ENCODE results near the gene C11orf42. TPM values are rescaled to one million over a fixed set of nuclear protein-coding genes. Genes with fewer than 3 reads are reported as not detected.

Gene C11orf42
- total RNA-seq, 1 donor from 2014 or later, result not detected

- H3K4me3 ChIP-seq (ENCODE audit: low read depth, low read length), result no peak overlapping the region
- TF ChIP-seq CTCF (IDR thresholded peaks at IDR 0.05; ENCODE audit: insufficient read depth, low read length, poor library complexity, severe bottlenecking), result no peak
- no peaks in the 10 kb centered on the region for H3K36me3 ChIP-seq (ENCODE audit: control insufficient read depth, insufficient read depth, low read length)
- H3K27me3 ChIP-seq (ENCODE audit: control insufficient read depth, insufficient read depth, low read length), result no peaks in the 10 kb centered on the region
- DNase-seq (ENCODE audit: low read depth), result no peak
Observed at GRCh38 chr11:6194065-6194581, 11.2 kb upstream of the C11orf42 start.

GRCh38 chr11:6196396-6196795 lies 9.0 kb upstream of the C11orf42 start:
- H3K36me3 ChIP-seq (ENCODE audit: control insufficient read depth, insufficient read depth, low read length), result no peaks in the 10 kb centered on the region
- no peaks in the 10 kb centered on the region for H3K27me3 ChIP-seq (ENCODE audit: control insufficient read depth, insufficient read depth, low read length)
- TF ChIP-seq CTCF (IDR thresholded peaks at IDR 0.05; ENCODE audit: insufficient read depth, low read length, poor library complexity, severe bottlenecking), result no peak
- no peak overlapping the region for H3K4me3 ChIP-seq (ENCODE audit: low read depth, low read length)
- no peak for DNase-seq (ENCODE audit: low read depth)

DNA sequence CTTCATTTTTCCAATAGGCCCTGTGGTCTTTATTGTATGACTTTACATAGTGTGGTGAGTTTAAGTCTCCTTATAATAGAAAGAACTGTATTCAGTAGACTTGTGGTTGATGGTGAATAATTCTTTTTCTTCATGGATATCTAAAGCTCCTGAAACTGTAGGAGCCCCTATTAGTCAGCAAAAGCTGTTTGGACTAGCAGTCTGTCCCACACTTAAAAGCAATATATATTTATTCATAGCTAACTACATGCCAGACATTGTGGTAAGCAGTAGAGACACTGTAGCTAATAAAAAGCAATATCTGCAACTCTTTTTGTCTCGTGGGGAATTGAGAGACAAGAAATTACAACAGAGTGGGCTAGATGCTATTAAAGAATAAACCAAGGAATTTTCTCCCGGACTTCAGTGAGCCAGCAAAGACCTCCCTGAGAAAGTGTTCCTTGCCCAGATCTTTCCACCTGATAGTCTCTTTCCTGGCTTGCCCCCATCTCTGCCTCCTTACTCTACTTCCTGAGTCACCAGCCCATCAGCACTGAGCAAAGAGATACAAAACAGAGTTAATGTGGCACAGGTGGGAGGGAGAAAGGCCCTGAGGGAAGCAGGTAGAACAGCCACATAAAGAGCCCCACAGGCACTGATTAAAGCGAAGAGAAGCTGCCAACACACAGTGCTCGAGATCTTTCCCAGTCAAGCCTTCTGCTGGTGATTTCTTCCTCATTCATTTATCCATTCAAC lies 7.7 kb upstream of the C11orf42 start:
- DNase-seq (ENCODE audit: low read depth), result no peak
- H3K36me3 ChIP-seq (ENCODE audit: control insufficient read depth, insufficient read depth, low read length), result no peaks in the 10 kb centered on the region
- H3K4me3 ChIP-seq (ENCODE audit: low read depth, low read length), result no peak overlapping the region
- no peak for TF ChIP-seq CTCF (IDR thresholded peaks at IDR 0.05; ENCODE audit: insufficient read depth, low read length, poor library complexity, severe bottlenecking)
- H3K27me3 ChIP-seq (ENCODE audit: control insufficient read depth, insufficient read depth, low read length), result no peaks in the 10 kb centered on the region

DNA sequence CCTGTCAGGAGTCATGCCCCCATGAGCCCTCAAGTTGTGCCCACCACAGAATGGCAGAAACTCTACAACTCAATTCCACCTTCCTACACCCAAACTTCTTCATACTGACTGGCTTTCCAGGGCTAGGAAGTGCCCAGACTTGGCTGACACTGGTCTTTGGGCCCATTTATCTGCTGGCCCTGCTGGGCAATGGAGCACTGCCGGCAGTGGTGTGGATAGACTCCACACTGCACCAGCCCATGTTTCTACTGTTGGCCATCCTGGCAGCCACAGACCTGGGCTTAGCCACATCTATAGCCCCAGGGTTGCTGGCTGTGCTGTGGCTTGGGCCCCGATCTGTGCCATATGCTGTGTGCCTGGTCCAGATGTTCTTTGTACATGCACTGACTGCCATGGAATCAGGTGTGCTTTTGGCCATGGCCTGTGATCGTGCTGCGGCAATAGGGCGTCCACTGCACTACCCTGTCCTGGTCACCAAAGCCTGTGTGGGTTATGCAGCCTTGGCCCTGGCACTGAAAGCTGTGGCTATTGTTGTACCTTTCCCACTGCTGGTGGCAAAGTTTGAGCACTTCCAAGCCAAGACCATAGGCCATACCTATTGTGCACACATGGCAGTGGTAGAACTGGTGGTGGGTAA lies 6.1 kb upstream of the C11orf42 start, which contains the start of gene OR52W1:
TSS of gene OR52W1 (plus strand) at position 51 of the 637 bp plus-strand sequence. CDS start at position 51, 0 bp downstream.
- DNase-seq (ENCODE audit: low read depth), result no peak
- H3K36me3 ChIP-seq (ENCODE audit: control insufficient read depth, insufficient read depth, low read length), result no peaks in the 10 kb centered on the region
- no peak for TF ChIP-seq CTCF (IDR thresholded peaks at IDR 0.05; ENCODE audit: insufficient read depth, low read length, poor library complexity, severe bottlenecking)
- H3K4me3 ChIP-seq (ENCODE audit: low read depth, low read length), result no peak within 1 kb of the TSS
- no peaks in the 10 kb centered on the region for H3K27me3 ChIP-seq (ENCODE audit: control insufficient read depth, insufficient read depth, low read length)

- no peak for TF ChIP-seq CTCF (IDR thresholded peaks at IDR 0.05; ENCODE audit: insufficient read depth, low read length, poor library complexity, severe bottlenecking)
- peaks cover 1% of the 10 kb centered on the region for H3K36me3 ChIP-seq (ENCODE audit: control insufficient read depth, insufficient read depth, low read length)
- H3K27me3 ChIP-seq (ENCODE audit: control insufficient read depth, insufficient read depth, low read length), result no peaks in the 10 kb centered on the region
- DNase-seq (ENCODE audit: low read depth), result no peak
- H3K4me3 ChIP-seq (ENCODE audit: low read depth, low read length), result no peak overlapping the region
Observed at GRCh38 chr11:6200975-6201374, 4.4 kb upstream of the C11orf42 start.

Measured in kidney epithelial cell (primary cell).